Measurements from ENCODE around the gene C6orf52. TPM values are rescaled to one million over a fixed set of nuclear protein-coding genes. Genes with fewer than 3 reads are reported as not detected.

C6orf52 gene
- total and polyA plus RNA-seq, 2 of the 13 experiments (the other 11 are each of a cell fraction or from before 2014, with no cell fraction given) = 0.50 to 0.53 TPM

DNA sequence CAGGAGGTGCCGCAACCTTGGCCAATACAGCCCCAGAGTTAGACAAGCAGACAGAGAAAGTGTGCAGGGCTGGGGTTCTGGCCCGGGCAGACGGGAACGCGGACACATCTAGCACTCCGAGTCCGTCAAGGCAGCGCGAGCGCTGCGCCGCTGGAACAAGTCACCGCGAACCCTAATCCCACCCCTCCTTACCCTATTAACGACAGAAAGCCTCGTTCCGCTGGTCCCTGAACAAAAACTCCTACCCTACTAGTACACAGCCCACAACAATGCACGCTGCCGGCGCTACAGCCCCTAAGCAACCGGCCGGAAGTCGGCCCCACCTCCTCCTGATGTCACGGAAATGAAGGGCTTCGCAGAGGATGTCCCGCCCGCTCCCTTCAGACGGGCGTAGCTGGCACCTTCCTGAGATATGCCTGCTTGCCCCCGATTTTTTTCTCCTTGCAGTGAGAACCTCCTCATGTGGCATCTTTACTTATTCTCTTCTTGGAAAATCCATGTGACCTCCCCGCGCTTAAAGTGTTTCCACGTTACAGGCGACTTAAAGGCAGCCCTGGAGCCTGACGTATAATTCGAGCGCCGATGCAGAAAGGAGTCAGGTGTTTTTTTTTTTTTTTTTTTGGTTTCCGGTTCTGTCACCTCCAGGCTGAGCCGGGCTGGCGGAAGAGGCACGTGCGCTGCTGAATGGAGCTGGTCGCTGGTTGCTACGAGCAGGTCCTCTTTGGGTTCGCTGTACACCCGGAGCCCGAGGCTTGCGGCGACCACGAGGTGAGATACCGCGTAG is at the start of gene C6orf52, which contains the start of gene PAK1IP1 (continued):
- TF ChIP-seq ZNF407 (CRISPR knock-in tag; IDR thresholded peaks at IDR 0.05; ENCODE audit: not compliant biosample characterization) (no peak), ZNF616 (CRISPR knock-in tag; IDR thresholded peaks at IDR 0.05; ENCODE audit: low read depth) (no peak), ZNF605 (CRISPR knock-in tag; IDR thresholded peaks at IDR 0.05) (peak; percentile 96), PHB2 (IDR thresholded peaks at IDR 0.05; ENCODE audit: partially characterized antibody) (no peak), ZNF484 (CRISPR knock-in tag; IDR thresholded peaks at IDR 0.05; ENCODE audit: borderline replicate concordance, low read depth) (no peak), ZNF24 (IDR thresholded peaks at IDR 0.05) (peak; percentile 6; the same call in 1 of the 2 replicates), NFE2L1 (CRISPR knock-in tag; IDR thresholded peaks at IDR 0.05; ENCODE audit: borderline replicate concordance) (no peak), UBTF (CRISPR knock-in tag; IDR thresholded peaks at IDR 0.05) (peak; percentile 60), ZNF773 (CRISPR knock-in tag; IDR thresholded peaks at IDR 0.05; ENCODE audit: borderline replicate concordance) (no peak), ZNF841 (CRISPR knock-in tag; IDR thresholded peaks at IDR 0.05; ENCODE audit: borderline replicate concordance) (no peak), ARID4A (CRISPR knock-in tag; IDR thresholded peaks at IDR 0.05; ENCODE audit: borderline replicate concordance) (peak; percentile 98), NCOA2 (CRISPR knock-in tag; IDR thresholded peaks at IDR 0.05) (peak; percentile 55)
- TF ChIP-seq, protein P1, sequence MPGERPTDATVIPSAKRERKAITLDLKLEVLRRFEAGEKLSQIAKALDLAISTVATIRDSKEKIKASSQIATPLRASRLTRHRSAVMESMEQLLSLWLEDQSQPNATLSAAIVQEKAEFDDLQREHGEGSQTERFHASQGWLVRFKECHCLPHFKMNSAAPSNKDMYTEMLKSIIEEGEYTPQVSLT (CRISPR knock-in tag; IDR thresholded peaks at IDR 0.05; ENCODE audit: borderline replicate concordance, low read depth) = no peak
